ENCODE measurements around the gene CCM2. TPM values are rescaled to one million over a fixed set of nuclear protein-coding genes. Genes with fewer than 3 reads are reported as not detected.

Gene CCM2
- total RNA-seq, 2 donors from 2014 or later, result 30.0 to 83.6 TPM

GRCh38 chr7:44987457-44987856 is 12.5 kb upstream of the CCM2 start:
- H3K4me1 ChIP-seq (replicated peaks), result peaks cover 4% of the 10 kb centered on the region
- H3K27me3 ChIP-seq (replicated peaks; ENCODE audit: insufficient read depth), result no peaks in the 10 kb centered on the region
- peaks cover 9 to 12% of the 10 kb centered on the region in 2 donors for H3K36me3 ChIP-seq
- no peak for DNase-seq (ENCODE audit: low spot score)
- intact Hi-C loops (cut with DNase I), result loop anchor here (5.0 to 10.0 kb wide), 2 partner anchors 100 to 383 kb away; partner anchors contain the start of genes OGDH and PURB
- peak overlapping the region in 1 of 2 donors; percentile 92 for H3K27ac ChIP-seq
- no peaks in the 10 kb centered on the region for H3K9me3 ChIP-seq
- TF ChIP-seq POLR2A (IDR thresholded peaks at IDR 0.05), result no peak
- TF ChIP-seq POLR2AphosphoS5 (IDR thresholded peaks at IDR 0.05), result no peak
- TF ChIP-seq CTCF (IDR thresholded peaks at IDR 0.05), result no peak
- peak overlapping the region in 1 of 2 donors; percentile 40 for H3K4me3 ChIP-seq
- WGBS, result 88% methylated on average over 7 of the region's 7 CpGs

- WGBS, result 84% methylated on average over 10 of the region's 10 CpGs
- Histone ChIP-seq H3K4me1 (replicated peaks) (peaks cover 4% of the 10 kb centered on the region), H3K27me3 (replicated peaks; ENCODE audit: insufficient read depth) (no peaks in the 10 kb centered on the region), H3K9me3 (no peaks in the 10 kb centered on the region), H3K36me3 (peaks cover 5 to 12% of the 10 kb centered on the region in 2 donors), H3K27ac (no peak overlapping the region), H3K4me3 (no peak overlapping the region)
- no peak for DNase-seq (ENCODE audit: low spot score)
- intact Hi-C loops (cut with DNase I), result loop anchor here (5.0 to 10.0 kb wide), 2 partner anchors 101 to 383 kb away; partner anchors contain the start of genes OGDH and PURB
- TF ChIP-seq POLR2A (IDR thresholded peaks at IDR 0.05) (no peak), CTCF (IDR thresholded peaks at IDR 0.05) (no peak), POLR2AphosphoS5 (IDR thresholded peaks at IDR 0.05) (no peak)
Measured at GRCh38 chr7:44987996-44988395, 12.0 kb upstream of the CCM2 start.

GRCh38 chr7:44988701-44989100 is 11.3 kb upstream of the CCM2 start:
- no peak for DNase-seq (ENCODE audit: low spot score)
- intact Hi-C loops (cut with DNase I), result loop anchor here (5.0 to 10.0 kb wide), 2 partner anchors 101 to 384 kb away; partner anchors contain the start of genes OGDH and PURB
- Histone ChIP-seq H3K4me3 (no peak overlapping the region), H3K9me3 (no peaks in the 10 kb centered on the region), H3K36me3 (peaks cover 0 to 7% of the 10 kb centered on the region in 2 donors), H3K4me1 (replicated peaks) (peaks cover 4% of the 10 kb centered on the region), H3K27me3 (replicated peaks; ENCODE audit: insufficient read depth) (no peaks in the 10 kb centered on the region), H3K27ac (no peak overlapping the region)
- no peak for TF ChIP-seq POLR2AphosphoS5 (IDR thresholded peaks at IDR 0.05)
- no peak for TF ChIP-seq CTCF (IDR thresholded peaks at IDR 0.05)
- no peak for TF ChIP-seq POLR2A (IDR thresholded peaks at IDR 0.05)
- 91% methylated on average over 4 of the region's 4 CpGs for WGBS

GRCh38 chr7:44989132-44989531 is 10.9 kb upstream of the CCM2 start:
- TF ChIP-seq POLR2A (IDR thresholded peaks at IDR 0.05) (no peak), CTCF (IDR thresholded peaks at IDR 0.05) (no peak)
- Histone ChIP-seq H3K4me1 (replicated peaks) (peaks cover 4% of the 10 kb centered on the region), H3K4me3 (no peak overlapping the region), H3K9me3 (no peaks in the 10 kb centered on the region), H3K27ac (no peak overlapping the region), H3K27me3 (replicated peaks; ENCODE audit: insufficient read depth) (no peaks in the 10 kb centered on the region), H3K36me3 (peaks cover 0 to 3% of the 10 kb centered on the region in 2 donors)
- no peak for DNase-seq (ENCODE audit: low spot score)
- intact Hi-C loops (cut with DNase I), result loop anchor here (5.0 to 10.0 kb wide), 2 partner anchors 102 to 384 kb away; partner anchors contain the start of genes OGDH and PURB
- 93% methylated on average over 3 of the region's 3 CpGs for WGBS

Data from prostate gland (tissue), 2 donors.